K562 (cell line): ENCODE measurements around the gene TMEM138. TPM values are rescaled to one million over a fixed set of nuclear protein-coding genes. Genes with fewer than 3 reads are reported as not detected.

Experiments used
- CREB5 ChIP-seq: fragments of 250-450 bp; sonication (Bioruptor Pico); IDR thresholded peaks from 2 replicates; pipeline ENCODE4 v1.5.0; 2020; ENCODE audit warnings: mild to moderate bottlenecking
- MCM5 ChIP-seq: fragments of 450-650 bp; IDR thresholded peaks from 2 replicates; pipeline ENCODE4 v1.6.1; 2016; ENCODE audit warnings: low read depth
- TAF7 ChIP-seq: fragments of 450-650 bp; IDR thresholded peaks from 2 replicates; pipeline ENCODE4 v1.6.1; 2016; ENCODE audit warnings: missing genetic modification characterization, missing compliant biosample characterization
- polyA plus RNA-seq, 8 experiments: library from polyadenylated mRNA; depleted of rRNA in 4 of 8; stranded (reverse) in 5 of 8; unstranded in 3 of 8; fragments of >200 nt; fragmentation: Nextera tagmentation in 2 of 8; fragmentation: Illumina TruSeq in 1 of 8; extraction: Ambion mirVana in 2 of 8; extraction: Trizol in 1 of 8; gene quantifications; 2 replicates each; pipeline versions ENCODE4 v1.2.1 to v1.2.3, GENCODE V29; 2011 to 2014; ENCODE audit warnings: inconsistent platforms in 1 of 8, missing spikeins in 1 of 8
- total RNA-seq, 7 experiments: library from RNA; depleted of rRNA in 6 of 7; stranded (reverse); fragments of >200 nt in 6 of 7; fragmentation: Illumina TruSeq in 2 of 7; extraction: Trizol in 2 of 7; gene quantifications; 2 replicates each; pipeline versions ENCODE4 v1.2.1 to v1.2.3, GENCODE V29; 2011 to 2021; ENCODE audit warnings: low replicate concordance in 1 of 7
- TF ChIP-seq, protein P1 (sequence below), 3 experiments: IDR thresholded peaks in 2 of 3; conservative IDR thresholded peaks in 1 of 3; 2 replicates each; pipeline ENCODE4 v1.5.1; 2011 to 2012; ENCODE audit warnings: low read length in 3 of 3, mild to moderate bottlenecking in 3 of 3, control low read depth in 2 of 3, improper control_type of control experiment in 1 of 3, inconsistent platforms in 1 of 3, low read depth in 1 of 3, mixed read lengths in 1 of 3, moderate library complexity in 1 of 3; ENCODE audit not compliant: insufficient read depth in 2 of 3
- TF ChIP-seq, protein P2 (sequence below): fragments of 450-650 bp; IDR thresholded peaks from 2 replicates; pipeline ENCODE4 v1.7.1; 2018; ENCODE audit warnings: mild to moderate bottlenecking, low read depth; ENCODE audit not compliant: partially characterized antibody

Gene TMEM138
- total and polyA plus RNA-seq, 9 of the 15 experiments (the other 6 are each of a cell fraction or from before 2014, with no cell fraction given): 23.2 to 168 (median 63.1) TPM

DNA sequence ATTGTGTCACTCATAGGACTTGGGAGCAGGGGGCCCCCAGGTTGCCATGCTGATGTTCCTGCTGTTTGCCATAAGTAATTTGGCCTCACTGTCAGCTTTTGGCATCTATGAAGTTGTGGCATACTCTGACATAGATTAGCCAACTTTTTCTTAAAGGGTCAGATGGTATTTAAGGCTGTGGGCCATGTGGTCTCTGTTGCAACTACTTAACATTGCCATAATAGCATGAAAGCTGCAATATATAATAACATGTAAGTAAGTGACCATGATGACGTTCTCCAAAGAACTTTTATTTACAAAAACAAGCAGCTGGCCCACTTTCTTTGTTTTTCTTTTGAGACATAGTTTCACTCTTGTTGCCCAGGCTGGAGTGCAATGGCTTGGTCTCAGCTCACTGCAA is 28.0 kb downstream of the TMEM138 start (continued):
- TF ChIP-seq, protein P1, sequence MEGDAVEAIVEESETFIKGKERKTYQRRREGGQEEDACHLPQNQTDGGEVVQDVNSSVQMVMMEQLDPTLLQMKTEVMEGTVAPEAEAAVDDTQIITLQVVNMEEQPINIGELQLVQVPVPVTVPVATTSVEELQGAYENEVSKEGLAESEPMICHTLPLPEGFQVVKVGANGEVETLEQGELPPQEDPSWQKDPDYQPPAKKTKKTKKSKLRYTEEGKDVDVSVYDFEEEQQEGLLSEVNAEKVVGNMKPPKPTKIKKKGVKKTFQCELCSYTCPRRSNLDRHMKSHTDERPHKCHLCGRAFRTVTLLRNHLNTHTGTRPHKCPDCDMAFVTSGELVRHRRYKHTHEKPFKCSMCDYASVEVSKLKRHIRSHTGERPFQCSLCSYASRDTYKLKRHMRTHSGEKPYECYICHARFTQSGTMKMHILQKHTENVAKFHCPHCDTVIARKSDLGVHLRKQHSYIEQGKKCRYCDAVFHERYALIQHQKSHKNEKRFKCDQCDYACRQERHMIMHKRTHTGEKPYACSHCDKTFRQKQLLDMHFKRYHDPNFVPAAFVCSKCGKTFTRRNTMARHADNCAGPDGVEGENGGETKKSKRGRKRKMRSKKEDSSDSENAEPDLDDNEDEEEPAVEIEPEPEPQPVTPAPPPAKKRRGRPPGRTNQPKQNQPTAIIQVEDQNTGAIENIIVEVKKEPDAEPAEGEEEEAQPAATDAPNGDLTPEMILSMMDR (IDR thresholded peaks at IDR 0.05 in 2 of 3, conservative IDR thresholded peaks at IDR 0.05 in 1 of 3; ENCODE audit: insufficient read depth in 2 of 3, low read depth in 1 of 3, low read length in 3 of 3): no peak
- TF ChIP-seq MCM5 (no peak), TAF7 (tag) (no peak), CREB5 (CRISPR knock-in tag) (no peak)
- TF ChIP-seq, protein P2, sequence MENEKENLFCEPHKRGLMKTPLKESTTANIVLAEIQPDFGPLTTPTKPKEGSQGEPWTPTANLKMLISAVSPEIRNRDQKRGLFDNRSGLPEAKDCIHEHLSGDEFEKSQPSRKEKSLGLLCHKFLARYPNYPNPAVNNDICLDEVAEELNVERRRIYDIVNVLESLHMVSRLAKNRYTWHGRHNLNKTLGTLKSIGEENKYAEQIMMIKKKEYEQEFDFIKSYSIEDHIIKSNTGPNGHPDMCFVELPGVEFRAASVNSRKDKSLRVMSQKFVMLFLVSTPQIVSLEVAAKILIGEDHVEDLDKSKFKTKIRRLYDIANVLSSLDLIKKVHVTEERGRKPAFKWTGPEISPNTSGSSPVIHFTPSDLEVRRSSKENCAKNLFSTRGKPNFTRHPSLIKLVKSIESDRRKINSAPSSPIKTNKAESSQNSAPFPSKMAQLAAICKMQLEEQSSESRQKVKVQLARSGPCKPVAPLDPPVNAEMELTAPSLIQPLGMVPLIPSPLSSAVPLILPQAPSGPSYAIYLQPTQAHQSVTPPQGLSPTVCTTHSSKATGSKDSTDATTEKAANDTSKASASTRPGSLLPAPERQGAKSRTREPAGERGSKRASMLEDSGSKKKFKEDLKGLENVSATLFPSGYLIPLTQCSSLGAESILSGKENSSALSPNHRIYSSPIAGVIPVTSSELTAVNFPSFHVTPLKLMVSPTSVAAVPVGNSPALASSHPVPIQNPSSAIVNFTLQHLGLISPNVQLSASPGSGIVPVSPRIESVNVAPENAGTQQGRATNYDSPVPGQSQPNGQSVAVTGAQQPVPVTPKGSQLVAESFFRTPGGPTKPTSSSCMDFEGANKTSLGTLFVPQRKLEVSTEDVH: no peak
